DMS53 treated with DMSO at 0.1 percent for 48 hours (cell line): Measurements from ENCODE around the gene CFAP97.
A peak's percentile ranks its signal among the peaks of the same experiment; 100 is the strongest.
"Not testable (repeated sequence)": the region's sequence is repeated elsewhere in the genome, so short reads cannot be mapped to it uniquely, and the experiment has no call there.

Source experiments
- DNase-seq: peaks from one replicate; lab custom pipeline; 2025; ENCODE audit not compliant: unreplicated experiment; lab: John Stamatoyannopoulos, UW

Gene CFAP97

DNA sequence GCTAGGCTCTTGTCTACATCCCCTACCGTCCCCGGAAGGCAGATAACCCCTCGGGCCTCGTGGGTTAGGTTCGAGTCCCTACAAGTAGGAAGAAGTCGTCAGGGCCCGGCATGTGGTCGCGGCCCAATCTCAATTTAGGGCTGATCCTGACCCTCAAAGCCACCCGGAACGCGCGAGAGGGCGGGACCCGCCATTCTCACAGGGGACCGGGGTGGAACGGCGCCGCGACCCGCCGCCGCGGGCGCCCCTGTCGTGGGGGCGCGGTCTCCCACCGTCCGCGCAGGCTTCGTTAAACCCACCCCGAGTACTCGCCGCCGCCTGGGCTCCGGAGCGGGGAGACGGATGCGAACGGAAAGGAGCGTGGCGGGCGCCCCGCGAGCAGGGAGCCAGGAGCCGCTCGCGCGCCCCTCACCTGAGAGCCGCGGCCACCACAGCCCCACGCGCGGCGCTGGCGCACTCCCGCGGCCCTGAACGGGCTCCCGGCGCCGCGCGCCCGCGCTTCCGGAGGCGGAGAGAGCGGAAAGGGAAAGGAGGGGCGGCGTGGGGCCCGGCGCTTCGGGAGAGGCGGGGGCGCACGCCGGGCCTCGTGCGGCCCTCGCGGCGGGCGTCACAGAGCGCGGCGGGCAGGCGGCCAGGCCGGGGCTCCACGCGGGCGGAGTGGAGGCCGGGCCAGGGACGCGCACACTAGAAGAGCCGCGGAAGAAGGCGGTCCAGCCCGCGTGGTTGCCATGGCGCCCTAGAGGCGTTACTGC lies at the start of gene CFAP97:
CFAP97 (minus strand) TSS at position 515 of the 752 bp plus-strand sequence. CDS start 12,804 bp downstream, outside the sequence.
- peak; percentile 67 for DNase-seq

DNA sequence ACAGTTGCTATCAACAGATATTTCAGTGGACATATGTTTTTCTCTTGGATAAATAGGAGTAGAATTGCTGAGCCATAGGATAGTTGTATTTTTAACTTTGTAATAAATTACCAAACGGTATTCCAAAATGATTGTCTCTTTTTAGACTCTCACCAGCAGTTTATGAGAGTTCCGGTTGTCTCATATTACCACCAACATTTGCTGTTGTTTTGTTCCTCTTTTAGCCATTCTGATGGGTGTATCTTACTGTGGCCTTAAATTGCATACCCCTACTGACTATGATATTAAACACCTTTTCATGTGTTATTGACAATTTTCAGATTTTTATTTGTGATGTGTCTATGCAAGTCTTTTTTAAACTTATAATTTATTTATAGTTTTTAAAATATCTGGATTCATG lies 45.3 kb upstream of the CFAP97 start:
- no peak for DNase-seq

DNA sequence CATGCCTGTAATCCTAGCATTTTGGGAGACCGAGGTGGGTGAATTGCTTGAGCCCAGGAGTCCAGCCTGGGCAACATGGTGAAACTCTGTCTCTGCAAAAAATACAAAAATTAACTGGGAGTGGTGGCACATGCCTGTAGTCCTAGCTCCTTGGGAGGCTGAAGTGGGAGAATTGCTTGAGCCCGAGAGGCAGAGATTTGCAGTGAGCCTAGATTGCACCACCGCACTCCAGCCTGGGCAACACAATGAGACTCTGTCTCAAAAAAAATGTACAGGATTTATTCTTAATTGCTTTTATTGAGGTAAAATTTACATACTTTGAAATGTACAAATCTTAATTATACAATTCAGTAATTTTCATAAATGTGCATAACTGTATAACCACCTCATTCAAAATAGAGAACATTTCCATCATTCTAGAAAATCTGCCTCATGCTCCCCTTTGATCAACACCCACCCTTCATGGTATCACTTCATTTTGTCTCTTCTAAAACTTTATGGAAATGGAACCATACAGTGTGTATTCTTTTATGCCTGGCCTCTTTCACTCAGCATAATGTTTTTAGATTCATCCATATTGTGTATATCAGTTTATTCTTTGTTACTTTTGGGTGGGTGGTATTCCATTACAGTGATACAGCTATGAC lies 44.7 kb upstream of the CFAP97 start:
- no peak for DNase-seq

DNA sequence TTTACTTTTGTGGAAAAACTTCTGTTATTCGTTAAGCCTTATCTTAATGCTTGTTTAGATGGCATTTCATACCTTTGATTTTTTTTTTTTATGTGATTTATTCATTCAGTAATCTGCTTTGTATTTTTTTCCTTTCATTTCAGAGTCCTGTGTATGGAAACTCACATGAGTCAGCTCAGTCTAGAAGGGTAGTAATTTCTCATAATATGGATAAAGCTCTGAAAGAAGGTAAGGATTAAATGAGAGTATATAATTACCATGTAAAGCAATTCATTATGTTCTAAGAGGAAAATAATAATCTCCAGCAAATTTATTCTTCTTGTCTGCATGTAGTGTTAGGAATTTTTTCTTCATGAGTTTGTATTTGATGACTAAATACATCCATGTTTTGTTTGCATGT lies 43.4 kb upstream of the CFAP97 start:
- DNase-seq, result no peak

DNA sequence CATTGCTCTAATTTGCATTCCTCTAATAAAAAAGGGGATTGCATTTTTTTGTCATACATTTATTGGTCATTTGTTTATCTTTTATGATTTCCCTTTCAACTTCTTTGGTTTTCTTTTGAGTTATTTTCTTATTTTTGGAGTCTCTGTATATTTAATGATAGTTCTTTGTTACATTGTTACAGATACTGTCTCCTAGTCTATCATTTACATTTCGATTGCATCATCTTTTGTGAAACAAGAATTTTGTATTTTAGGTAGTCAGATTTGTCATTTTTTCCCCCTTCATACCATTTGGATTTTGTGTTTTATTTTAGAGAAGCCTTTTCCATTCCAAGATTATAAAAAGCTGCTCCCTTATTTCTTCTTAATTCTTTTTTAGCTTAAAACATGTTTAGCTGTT lies 42.7 kb upstream of the CFAP97 start:
- DNase-seq, result no peak

DNA sequence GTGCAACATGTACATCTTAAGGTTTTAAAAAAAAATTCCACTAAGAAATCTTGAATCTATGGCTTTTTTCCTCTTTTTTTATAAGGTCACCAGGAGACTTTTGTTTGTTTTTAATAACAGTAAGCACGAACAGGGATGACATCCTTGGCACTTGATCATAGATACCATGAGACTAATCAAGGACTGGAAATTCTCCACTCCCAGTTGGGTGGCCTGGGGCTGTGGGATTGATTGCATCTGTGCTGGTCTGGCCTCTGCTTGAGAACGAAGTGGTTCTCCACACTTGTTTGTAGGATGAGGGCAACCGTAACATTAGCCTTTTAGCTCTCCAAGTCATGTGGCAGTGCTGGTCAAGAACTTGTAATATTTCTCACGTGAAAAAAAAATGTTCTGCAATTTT lies 41.0 kb upstream of the CFAP97 start:
- DNase-seq, result no peak

DNA sequence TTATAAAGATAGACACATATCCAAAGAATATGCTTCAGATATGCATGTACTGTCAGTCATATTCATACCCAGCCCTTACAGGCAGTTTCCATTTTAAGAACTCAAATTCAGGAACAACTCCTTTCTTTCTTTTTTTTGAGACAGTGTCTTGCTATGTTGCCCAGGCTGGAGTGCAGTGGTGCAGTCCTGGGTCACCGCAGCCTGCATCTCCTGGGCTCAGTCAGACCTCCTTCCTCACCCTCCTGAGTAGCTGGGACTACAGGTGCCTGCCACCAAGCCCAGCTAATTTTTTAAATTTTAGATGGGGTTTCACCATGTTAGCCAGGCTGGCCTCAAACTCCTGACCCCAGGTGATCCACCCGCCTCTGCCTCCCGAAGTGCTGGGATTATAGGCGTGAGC lies 40.1 kb upstream of the CFAP97 start:
- DNase-seq, result no peak

DNA sequence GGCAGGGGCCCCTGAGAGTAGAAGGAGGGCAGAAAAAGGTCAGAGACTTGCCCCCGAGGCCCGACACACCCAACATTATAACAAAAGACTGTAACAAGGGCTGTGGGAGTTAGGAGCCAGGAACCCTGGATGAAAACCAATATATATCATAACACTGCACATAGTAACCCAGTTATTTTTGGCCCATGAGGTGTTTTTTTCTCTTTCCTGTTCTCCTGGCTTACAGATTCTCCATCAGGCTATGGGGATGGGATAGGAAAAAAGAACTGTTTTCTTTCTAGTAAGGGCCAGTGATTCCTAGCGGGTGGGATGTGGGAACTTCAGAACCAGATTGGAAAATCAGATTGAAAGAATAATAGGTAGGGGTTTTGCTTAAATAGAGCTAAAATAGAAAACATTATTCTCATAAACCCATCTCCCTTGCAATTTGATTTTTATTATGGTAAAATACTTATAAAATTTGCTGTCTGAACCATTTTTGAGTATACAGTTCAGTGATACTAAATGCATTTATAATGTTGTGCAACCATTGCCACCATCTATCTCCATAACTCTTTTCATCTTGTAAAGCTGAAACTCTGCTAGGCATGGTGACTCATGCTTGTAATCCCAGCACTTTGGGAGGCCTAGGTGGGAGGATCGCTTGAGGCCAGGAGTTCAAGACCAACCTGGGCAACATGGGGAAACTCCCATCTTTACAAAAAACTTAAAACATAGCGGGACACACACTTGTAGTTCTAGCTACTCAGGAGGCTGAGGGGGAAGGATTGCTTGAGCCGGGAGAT lies 39.1 kb upstream of the CFAP97 start:
- no peak for DNase-seq

DNA sequence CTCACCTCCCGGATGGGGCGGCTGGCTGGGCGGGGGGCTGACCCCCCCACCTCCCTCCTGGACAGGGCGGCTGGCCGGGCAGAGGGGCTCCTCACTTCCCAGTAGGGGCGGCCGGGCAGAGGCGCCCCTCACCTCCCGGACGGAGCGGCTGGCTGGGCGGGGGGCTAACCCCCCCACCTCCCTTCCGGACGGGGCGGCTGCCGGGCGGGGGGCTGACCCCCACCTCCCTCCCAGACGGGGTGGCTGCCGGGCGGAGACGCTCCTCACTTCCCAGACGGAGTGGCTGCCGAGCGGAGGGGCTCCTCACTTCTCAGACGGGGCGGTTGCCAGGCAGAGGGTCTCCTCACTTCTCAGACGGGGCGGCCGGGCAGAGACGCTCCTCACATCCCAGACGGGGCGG lies 36.7 kb upstream of the CFAP97 start:
- DNase-seq, result not testable (repeated sequence)

DNA sequence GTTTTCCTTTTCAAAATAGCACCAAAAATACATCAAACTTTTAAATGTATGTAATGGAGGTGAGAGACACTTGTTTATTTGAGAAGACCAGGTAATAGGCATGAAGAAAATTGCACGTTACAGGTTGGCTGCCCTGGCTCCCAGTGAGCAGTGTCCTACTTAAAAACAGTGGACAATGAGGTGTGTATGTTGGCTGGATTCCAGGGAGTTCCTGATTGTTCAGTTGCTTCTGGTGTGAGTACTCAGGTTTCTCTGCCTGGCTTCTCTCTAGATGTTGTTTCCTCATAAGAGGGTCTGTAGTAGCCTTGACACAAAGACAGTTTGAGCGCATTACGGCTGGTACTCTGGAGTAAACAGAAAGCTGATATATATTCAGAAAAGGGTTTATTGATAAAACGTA lies 35.0 kb upstream of the CFAP97 start:
- DNase-seq, result no peak

DNA sequence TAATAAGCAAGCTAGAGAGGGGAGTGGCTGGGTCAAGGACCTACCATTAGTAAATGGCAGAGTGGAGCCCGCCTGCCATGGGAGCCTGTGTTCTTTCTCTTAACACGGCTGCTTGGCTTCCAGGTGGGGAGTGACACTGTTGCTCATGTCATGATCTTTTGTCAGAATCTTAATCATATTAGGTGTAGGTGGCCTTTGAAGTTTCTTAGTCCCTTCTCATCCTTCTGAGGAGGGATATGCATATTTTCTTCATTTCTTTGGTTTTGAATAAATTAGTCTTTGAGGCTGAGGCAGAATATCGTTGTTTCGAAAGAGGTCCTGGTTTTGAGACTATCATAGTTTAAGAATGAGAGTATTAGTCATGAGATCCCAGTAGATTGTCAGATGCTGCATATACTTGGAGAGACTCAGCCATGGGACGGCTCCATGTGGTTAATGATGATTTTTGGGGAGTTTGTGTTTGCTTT lies 34.4 kb upstream of the CFAP97 start:
- DNase-seq, result no peak

DNA sequence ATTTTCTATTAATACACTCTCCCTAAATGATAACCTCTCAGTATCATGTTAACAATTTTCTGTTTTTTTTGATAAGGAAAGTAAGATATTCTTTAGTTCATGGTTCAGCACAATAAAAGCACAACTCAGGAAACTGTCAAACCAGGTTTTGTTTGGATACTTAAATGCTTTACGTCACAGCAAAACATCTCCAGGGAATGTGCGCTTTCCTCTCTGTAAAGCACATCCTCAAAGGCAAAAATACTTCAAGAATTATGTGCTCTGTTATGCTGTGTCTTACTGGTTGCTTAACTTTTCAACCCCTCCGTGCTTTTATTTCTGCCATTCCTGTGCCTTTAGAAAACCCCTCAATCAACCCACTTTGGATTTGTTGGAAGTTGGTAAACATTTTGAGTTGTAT lies 33.4 kb upstream of the CFAP97 start:
- DNase-seq, result no peak

DNA sequence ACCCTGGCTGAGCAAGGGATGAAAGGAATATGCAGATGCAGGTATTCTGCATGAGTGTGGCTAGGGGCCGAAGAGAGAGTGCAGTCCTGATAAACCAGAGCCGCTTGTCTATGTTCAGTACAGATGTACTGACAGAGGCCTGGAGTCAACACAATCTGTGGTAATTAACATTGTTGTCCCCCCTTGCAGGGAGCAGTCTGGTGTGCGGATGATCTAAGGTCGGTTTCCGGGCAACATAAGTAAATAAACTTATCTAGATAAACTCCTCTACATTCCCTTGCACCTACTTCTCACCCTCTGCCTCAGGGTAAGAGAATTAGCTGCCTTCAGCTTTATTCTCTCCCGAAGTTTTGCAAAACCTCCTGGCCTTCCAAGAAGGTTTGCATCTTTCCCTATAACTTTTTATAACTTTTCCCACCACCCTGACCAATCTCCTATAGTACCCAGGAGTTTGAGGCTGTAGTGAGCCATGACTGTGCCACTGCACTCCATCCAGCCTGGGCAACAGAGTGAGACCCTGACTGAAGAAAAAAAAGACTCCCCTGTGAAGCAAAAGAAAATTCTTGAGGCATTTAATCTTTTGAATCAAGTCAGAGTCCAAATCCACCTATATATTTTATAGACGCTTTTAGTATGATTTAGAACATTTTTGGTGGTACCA lies 32.2 kb upstream of the CFAP97 start:
- DNase-seq, result no peak

DNA sequence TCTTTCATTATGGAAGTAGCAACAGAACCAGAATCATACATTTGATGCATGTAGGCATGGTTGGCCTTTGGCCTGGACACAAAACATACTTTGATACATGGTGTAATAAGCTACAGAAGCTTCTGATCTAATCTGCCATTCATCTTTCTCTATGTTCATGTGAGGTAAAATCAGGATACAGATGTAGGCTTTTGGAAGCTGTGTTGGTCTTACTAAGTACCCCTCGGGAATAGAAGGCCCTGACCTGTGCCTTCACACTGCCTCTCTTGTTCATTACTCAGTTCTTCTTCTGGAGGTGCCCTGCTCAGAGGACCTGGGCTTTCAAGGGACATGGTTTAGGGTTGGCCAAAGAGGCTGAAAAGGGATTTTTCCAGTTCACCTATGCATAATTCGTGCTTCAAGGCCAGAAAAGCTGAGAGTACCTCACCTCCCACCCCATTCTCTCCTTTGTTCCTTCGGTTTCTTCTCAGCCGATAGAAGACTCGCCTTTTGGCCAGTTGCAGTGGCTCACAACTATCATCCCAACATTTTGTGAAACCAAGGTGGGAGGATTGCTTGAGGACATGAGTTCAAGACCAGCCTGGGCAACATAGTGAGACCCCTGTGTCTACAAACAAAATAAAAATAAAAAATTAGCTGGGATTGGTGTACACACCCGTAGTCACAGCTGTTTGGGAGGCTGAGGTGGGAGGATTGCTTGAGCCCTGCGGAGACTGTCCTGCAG lies 31.5 kb upstream of the CFAP97 start:
- DNase-seq, result no peak

DNA sequence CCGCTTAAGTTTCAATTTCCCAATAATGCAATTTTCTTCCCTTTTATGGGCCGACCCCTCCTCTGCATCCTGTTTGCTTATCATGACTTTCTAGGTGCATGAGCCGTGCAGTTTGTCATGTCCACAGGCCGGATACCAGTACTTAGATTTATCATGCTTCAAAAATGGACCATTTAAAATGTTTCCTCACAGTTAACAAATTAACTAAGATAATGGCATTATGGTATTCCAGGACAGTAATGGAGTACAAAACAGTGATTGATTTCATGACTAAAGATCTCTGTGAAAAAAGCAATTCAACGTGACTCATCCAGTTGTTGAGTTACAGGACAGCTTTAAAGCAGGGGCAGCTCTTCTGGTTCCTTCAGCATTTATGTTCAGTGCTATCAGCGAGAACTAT lies 28.6 kb upstream of the CFAP97 start:
- DNase-seq, result no peak

DNA sequence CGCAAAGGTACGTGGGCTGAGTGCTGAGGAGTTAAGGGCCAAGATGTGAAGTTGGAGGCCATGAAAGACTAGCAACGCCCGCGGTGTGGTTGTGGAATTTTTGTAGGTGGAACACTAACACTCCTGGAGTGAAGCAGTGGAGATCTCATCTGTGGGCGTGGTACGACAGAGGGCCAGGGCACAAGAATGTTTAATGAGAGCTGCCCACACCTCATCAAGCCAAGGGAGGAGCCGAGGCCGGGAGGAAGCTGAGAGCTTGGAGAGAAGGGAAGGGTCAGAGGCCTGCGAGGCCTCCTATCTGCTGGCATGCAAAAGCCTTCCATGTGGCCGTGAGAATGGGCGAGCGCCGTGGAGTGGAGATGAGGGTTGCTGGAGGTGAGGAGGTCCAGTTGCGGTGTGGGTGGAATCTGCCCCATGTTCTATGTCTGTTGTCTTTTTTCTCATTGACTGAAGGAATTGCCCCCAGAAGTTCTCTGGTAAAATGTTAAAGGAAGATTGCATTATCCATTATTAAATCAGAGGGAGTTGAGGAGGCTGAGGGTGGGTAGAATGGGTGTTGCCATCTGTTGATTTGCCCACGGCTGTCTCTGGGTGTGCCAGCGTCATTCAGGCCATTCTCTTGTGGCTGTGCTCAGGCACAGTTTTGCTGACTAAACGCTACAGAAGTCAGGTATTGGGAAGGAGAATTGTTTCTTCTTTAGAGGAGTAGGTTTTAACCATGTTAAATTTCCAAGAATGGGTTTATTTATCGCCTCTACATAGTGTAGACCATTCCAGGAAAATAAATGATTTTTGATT lies 25.4 kb upstream of the CFAP97 start:
- DNase-seq, result no peak

DNA sequence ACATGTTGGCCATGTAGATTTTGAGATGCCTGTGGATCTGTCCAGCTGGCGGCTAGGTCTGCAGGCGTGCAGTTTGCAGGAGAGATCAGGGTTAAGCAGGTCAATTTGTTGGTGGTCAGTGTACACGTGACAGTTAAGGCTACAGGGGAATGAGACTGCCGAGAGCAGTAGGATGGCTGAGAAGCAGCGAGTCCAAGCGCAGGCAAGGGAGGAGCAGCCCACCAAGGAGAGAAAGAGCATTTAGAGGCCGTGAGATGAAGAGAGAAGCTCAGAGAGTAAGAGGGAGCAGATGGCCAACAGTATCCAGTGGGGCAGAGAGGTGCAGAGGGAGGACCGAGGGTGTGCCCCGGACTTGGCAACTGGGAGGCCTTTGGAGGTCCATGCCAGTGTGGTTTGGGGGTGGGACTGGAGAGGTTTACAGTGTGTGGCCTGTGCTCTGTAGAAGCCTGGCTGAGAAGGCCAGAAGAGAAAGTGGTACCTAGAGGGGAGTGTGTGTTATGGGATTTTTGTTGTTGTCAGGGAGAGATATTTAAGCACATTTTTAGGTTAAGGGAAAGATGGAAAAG lies 24.0 kb upstream of the CFAP97 start:
- DNase-seq, result no peak

DNA sequence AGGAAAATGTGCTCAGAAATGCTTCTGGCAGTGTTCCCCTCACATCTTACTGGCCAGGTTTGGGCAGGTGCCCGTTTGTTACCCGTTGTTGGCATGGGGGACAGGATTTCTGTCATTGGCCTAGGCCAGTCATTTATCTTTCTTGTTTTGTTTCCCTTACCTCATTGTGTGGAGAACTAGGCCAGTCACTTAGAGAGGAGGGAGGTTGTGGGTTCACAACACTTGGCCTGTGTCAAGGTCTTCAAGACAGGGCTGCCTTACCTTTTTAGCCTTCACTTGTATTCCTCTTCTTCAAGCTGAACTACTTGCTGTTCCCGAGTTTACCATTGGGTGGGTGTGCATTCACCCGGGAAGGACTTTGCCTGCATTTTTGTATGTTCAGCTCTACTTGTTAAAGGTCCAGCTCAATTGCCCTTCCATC lies 23.3 kb upstream of the CFAP97 start:
- no peak for DNase-seq

DNA sequence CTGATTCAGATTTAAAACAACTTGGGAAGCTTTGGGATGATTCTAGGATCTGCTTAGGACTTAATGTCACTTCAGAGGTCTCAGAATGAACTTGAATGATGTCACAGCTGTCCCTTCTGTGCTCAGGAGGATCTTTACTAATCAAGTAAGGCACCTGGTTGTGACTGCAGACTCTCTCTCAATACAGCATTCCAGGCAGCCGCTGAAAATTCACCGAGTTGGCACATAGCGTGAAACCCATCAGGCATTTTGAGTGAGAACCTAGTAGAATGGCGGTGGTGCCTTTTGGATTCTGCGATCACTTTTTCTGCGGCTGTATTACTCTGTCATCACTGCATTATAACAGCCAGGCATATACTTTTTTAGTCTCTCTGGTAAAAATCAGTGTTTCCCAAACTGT lies 22.1 kb upstream of the CFAP97 start:
- DNase-seq, result no peak

DNA sequence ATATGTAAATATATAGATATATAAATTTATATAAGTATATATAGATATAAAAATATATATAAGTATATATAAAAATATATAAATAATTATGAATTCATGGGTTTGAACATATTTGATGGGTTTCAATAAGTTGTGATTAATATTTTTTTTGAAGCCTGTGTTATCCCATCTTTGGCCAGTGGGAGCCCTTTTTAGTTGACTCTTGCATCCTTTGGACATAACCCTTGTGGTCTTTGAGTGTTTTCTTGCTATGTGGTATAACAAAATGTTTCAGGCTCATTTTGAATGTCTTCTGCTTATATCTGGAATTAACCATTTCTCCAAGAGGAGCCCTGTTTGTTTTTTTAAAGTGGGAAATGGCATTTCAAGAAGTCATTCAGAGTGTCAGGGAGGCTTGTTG lies 20.8 kb upstream of the CFAP97 start:
- DNase-seq, result no peak
